ENCODE results near the gene ATP9B.

The ATP9B gene

DNA sequence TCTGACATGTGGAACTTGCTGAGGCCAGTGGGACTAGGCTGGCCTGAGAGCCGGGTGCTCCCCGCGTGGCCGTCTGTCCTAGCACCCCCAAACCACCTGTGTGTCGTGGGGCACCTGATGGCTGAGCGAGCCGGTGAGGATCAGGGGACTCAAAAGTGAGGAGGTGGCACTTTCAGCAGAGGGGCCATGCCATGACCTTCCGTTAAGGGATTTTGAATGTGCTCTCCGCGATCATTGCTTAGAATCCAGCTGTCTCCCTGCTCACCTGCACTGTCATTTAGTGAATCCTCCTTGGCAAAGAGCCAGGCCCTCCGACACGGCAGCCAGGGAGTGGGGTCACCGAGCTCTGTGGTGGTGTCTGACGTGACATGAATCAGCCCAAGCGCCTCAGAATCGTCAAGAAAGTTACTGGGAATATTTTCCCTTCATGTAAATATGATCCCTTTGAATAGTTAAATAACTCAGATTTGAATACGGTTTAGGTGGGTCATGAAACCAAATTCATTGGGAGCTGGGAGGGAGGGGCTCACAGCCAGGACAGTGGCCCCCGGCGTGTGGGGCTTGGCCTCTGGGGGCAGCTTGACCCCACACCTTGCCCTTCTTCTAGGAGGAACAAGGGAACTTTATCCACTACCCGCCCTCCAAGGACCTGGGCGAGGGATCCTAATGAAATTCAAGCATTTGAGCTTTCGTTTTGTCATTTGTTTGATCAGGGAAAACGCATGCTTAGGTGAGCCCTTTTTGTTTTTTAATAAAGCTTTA, 336.0 kb downstream of the ATP9B start:
- Histone ChIP-seq H3K9me3 (ENCODE audit: insufficient read depth, low read length) (no peaks in the 10 kb centered on the region), H3K9ac (ENCODE audit: insufficient read length, low read depth) (no peak overlapping the region), H3K4me1 (ENCODE audit: insufficient read depth, insufficient read length) (peaks cover 2% of the 10 kb centered on the region), H3K27me3 (ENCODE audit: insufficient read depth, insufficient read length) (no peaks in the 10 kb centered on the region), H3K36me3 (ENCODE audit: insufficient read depth, insufficient read length, low read length) (no peaks in the 10 kb centered on the region), H3K4me3 (ENCODE audit: insufficient read length, low read depth) (no peak overlapping the region)
- DNase-seq (ENCODE audit: low read depth, low spot score), result no peak
- TF ChIP-seq YY1 (IDR thresholded peaks at IDR 0.05; ENCODE audit: insufficient read depth, insufficient read length), result no peak
- no peak for TF ChIP-seq SUZ12 (IDR thresholded peaks at IDR 0.05; ENCODE audit: extremely low read depth, insufficient read depth, insufficient read length)
- no peak for TF ChIP-seq ZNF274 (IDR thresholded peaks at IDR 0.05; ENCODE audit: low read depth, low read length)

DNA sequence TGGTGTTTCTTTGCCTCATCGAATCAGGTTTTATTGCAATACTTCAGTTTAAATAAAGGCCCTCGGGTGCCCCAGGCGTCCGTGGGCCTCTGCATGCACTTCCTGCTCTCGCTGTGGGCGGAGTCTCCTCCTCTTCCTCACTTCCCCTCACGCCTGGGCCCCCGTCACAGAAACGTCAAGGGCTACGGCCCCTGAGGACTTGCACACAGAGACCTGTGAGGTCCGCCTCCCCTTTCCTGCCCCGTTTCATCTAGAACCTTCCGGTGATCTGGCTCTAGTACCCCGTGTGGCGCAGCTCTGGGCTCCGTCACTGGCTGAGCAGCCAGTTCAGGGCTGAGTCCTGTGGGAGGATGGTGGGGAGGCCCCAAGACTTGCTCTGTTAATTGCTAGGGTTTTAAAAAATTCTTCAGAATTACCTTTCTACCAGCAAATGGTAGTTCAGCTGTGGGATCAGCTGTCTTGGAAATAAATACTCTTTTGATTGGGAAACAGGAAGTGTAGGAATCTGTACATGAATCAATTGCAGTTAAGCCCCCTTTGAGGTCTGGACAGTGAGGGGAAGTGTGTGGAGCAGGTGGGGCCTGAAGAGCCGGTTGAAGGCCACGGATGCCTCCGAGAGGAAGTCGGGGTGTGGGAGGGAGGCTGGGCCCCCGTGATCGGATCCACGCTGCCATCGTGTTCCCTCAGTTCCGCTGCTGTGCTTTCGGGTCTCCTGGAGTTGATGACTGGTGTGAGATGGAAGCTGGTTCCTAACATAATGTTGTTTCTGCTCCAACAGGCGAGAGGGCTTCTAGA, 336.8 kb downstream of the ATP9B start:
- peaks cover 7% of the 10 kb centered on the region for H3K36me3 ChIP-seq (ENCODE audit: insufficient read depth, insufficient read length, low read length)
- no peak overlapping the region for H3K9ac ChIP-seq (ENCODE audit: insufficient read length, low read depth)
- DNase-seq (ENCODE audit: low read depth, low spot score), result no peak
- H3K4me3 ChIP-seq (ENCODE audit: insufficient read length, low read depth), result no peak overlapping the region
- H3K4me1 ChIP-seq (ENCODE audit: insufficient read depth, insufficient read length), result peaks cover 2% of the 10 kb centered on the region
- no peaks in the 10 kb centered on the region for H3K27me3 ChIP-seq (ENCODE audit: insufficient read depth, insufficient read length)
- no peaks in the 10 kb centered on the region for H3K9me3 ChIP-seq (ENCODE audit: insufficient read depth, low read length)
- no peak for TF ChIP-seq YY1 (IDR thresholded peaks at IDR 0.05; ENCODE audit: insufficient read depth, insufficient read length)
- TF ChIP-seq SUZ12 (IDR thresholded peaks at IDR 0.05; ENCODE audit: extremely low read depth, insufficient read depth, insufficient read length), result no peak
- no peak for TF ChIP-seq ZNF274 (IDR thresholded peaks at IDR 0.05; ENCODE audit: low read depth, low read length)

DNA sequence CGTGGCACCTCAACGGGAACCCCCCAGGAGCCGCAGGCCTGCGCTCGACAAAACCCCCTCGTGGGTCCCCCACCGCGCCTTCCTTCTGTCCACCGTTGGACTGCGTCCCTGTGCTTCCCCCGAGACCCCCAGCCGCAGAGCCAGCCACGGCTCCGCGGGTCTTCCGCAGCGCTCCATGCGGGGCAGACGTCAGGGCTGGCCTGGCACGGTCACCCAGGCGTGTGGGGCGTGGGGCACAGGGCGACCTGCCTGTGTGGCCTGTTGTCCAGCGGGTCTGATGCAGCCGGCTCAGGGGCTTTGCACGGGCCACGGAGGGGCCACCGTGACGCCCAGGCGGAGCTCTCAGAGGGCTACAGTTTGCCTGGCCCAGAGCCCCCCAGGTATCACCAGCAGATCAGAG, 337.5 kb downstream of the ATP9B start:
- no peak for DNase-seq (ENCODE audit: low read depth, low spot score)
- H3K4me3 ChIP-seq (ENCODE audit: insufficient read length, low read depth), result no peak overlapping the region
- TF ChIP-seq ZNF274 (IDR thresholded peaks at IDR 0.05; ENCODE audit: low read depth, low read length) (no peak), YY1 (IDR thresholded peaks at IDR 0.05; ENCODE audit: insufficient read depth, insufficient read length) (no peak)
- peaks cover 13% of the 10 kb centered on the region for H3K36me3 ChIP-seq (ENCODE audit: insufficient read depth, insufficient read length, low read length)
- H3K9me3 ChIP-seq (ENCODE audit: insufficient read depth, low read length), result no peaks in the 10 kb centered on the region
- H3K9ac ChIP-seq (ENCODE audit: insufficient read length, low read depth), result no peak overlapping the region
- H3K27me3 ChIP-seq (ENCODE audit: insufficient read depth, insufficient read length), result no peaks in the 10 kb centered on the region
- peaks cover 2% of the 10 kb centered on the region for H3K4me1 ChIP-seq (ENCODE audit: insufficient read depth, insufficient read length)

DNA sequence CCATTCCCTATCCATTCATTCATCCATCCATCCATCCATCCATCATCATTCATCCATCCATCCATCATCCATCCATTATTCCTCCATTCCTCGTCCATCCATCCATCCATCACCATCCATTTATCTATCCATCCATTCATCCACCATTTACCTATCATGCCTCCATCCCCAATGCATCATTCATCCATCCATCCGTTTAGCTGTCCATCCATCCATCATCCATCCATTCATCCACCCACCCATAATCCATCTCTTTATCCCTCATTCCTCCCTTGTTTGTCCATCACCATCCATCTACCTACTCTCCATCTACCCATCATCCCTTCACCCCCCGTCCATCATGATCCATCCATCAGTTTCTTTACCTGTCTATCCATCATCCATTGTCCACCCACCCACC, 340.1 kb downstream of the ATP9B start:
- H3K9me3 ChIP-seq (ENCODE audit: insufficient read depth, low read length), result no peaks in the 10 kb centered on the region
- no peak for TF ChIP-seq YY1 (IDR thresholded peaks at IDR 0.05; ENCODE audit: insufficient read depth, insufficient read length)
- TF ChIP-seq SUZ12 (IDR thresholded peaks at IDR 0.05; ENCODE audit: extremely low read depth, insufficient read depth, insufficient read length), result no peak
- no peak for TF ChIP-seq ZNF274 (IDR thresholded peaks at IDR 0.05; ENCODE audit: low read depth, low read length)
- peaks cover 11% of the 10 kb centered on the region for H3K4me1 ChIP-seq (ENCODE audit: insufficient read depth, insufficient read length)
- H3K9ac ChIP-seq (ENCODE audit: insufficient read length, low read depth), result no peak overlapping the region
- DNase-seq (ENCODE audit: low read depth, low spot score), result no peak
- no peaks in the 10 kb centered on the region for H3K27me3 ChIP-seq (ENCODE audit: insufficient read depth, insufficient read length)
- peaks cover 33% of the 10 kb centered on the region for H3K36me3 ChIP-seq (ENCODE audit: insufficient read depth, insufficient read length, low read length)
- H3K4me3 ChIP-seq (ENCODE audit: insufficient read length, low read depth), result no peak overlapping the region

DNA sequence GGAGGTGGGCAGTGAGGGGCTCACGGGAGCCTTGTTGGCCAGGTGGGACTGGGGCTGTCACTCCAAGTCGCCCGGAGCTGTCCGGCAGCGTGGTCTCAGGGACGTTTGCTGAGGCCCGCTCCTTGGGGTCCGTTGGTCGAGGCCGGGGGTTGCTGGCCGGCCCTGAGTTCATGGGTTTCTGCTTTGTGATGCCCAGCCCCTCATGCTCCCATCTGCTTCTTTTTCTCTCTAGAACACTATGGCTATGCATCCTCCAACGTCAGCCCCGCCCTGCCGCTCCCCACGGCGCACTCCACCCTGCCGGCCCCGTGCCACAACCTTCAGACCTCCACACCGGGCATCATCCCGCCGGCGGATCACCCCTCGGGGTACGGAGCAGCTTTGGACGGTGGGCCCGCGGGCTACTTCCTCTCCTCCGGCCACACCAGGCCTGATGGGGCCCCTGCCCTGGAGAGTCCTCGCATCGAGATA, 341.0 kb downstream of the ATP9B start:
- Histone ChIP-seq H3K36me3 (ENCODE audit: insufficient read depth, insufficient read length, low read length) (peaks cover 38% of the 10 kb centered on the region), H3K4me3 (ENCODE audit: insufficient read length, low read depth) (no peak overlapping the region), H3K9ac (ENCODE audit: insufficient read length, low read depth) (no peak overlapping the region), H3K9me3 (ENCODE audit: insufficient read depth, low read length) (no peaks in the 10 kb centered on the region), H3K4me1 (ENCODE audit: insufficient read depth, insufficient read length) (peaks cover 11% of the 10 kb centered on the region), H3K27me3 (ENCODE audit: insufficient read depth, insufficient read length) (no peaks in the 10 kb centered on the region)
- no peak for DNase-seq (ENCODE audit: low read depth, low spot score)
- no peak for TF ChIP-seq SUZ12 (IDR thresholded peaks at IDR 0.05; ENCODE audit: extremely low read depth, insufficient read depth, insufficient read length)
- TF ChIP-seq ZNF274 (IDR thresholded peaks at IDR 0.05; ENCODE audit: low read depth, low read length), result no peak
- no peak for TF ChIP-seq YY1 (IDR thresholded peaks at IDR 0.05; ENCODE audit: insufficient read depth, insufficient read length)

DNA sequence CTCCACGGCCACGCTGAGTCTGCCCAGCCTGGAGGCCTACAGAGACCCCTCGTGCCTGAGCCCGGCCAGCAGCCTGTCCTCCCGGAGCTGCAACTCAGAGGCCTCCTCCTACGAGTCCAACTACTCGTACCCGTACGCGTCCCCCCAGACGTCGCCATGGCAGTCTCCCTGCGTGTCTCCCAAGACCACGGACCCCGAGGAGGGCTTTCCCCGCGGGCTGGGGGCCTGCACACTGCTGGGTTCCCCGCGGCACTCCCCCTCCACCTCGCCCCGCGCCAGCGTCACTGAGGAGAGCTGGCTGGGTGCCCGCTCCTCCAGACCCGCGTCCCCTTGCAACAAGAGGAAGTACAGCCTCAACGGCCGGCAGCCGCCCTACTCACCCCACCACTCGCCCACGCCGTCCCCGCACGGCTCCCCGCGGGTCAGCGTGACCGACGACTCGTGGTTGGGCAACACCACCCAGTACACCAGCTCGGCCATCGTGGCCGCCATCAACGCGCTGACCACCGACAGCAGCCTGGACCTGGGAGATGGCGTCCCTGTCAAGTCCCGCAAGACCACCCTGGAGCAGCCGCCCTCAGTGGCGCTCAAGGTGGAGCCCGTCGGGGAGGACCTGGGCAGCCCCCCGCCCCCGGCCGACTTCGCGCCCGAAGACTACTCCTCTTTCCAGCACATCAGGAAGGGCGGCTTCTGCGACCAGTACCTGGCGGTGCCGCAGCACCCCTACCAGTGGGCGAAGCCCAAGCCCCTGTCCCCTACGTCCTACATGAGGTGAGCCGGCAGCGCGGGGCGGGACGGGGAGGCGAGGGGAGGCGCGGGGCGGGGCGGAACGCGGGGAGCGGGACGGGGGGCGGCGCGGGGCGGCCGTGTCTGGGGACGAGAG, 341.8 kb downstream of the ATP9B start:
- no peaks in the 10 kb centered on the region for H3K9me3 ChIP-seq (ENCODE audit: insufficient read depth, low read length)
- H3K9ac ChIP-seq (ENCODE audit: insufficient read length, low read depth), result no peak overlapping the region
- TF ChIP-seq ZNF274 (IDR thresholded peaks at IDR 0.05; ENCODE audit: low read depth, low read length) (no peak), YY1 (IDR thresholded peaks at IDR 0.05; ENCODE audit: insufficient read depth, insufficient read length) (no peak), SUZ12 (IDR thresholded peaks at IDR 0.05; ENCODE audit: extremely low read depth, insufficient read depth, insufficient read length) (no peak)
- H3K27me3 ChIP-seq (ENCODE audit: insufficient read depth, insufficient read length), result no peaks in the 10 kb centered on the region
- no peak for DNase-seq (ENCODE audit: low read depth, low spot score)
- peaks cover 38% of the 10 kb centered on the region for H3K36me3 ChIP-seq (ENCODE audit: insufficient read depth, insufficient read length, low read length)
- H3K4me3 ChIP-seq (ENCODE audit: insufficient read length, low read depth), result no peak overlapping the region
- H3K4me1 ChIP-seq (ENCODE audit: insufficient read depth, insufficient read length), result peaks cover 11% of the 10 kb centered on the region
